8988T (cell line): ENCODE data around the gene UBB.

Source experiments
- DNase-seq: peaks from one replicate; pipeline ENCODE4 v3.0.0; 2011

Gene UBB

DNA sequence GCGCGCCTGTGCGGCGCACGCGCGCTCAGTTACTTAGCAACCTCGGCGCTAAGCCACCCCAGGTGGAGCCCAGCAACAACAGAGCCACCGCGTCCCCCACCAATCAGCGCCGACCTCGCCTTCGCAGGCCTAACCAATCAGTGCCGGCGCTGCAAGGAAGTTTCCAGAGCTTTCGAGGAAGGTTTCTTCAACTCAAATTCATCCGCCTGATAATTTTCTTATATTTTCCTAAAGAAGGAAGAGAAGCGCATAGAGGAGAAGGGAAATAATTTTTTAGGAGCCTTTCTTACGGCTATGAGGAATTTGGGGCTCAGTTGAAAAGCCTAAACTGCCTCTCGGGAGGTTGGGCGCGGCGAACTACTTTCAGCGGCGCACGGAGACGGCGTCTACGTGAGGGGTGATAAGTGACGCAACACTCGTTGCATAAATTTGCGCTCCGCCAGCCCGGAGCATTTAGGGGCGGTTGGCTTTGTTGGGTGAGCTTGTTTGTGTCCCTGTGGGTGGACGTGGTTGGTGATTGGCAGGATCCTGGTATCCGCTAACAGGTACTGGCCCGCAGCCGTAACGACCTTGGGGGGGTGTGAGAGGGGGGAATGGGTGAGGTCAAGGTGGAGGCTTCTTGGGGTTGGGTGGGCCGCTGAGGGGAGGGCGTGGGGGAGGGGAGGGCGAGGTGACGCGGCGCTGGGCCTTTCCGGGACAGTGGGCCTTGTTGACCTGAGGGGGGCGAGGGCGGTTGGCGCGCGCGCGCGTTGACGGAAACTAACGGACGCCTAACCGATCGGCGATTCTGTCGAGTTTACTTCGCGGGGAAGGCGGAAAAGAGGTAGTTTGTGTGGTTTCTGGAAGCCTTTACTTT, at the start of gene UBB:
UBB (plus strand) TSS at position 452 of the 856 bp plus-strand sequence. CDS start 817 bp downstream, outside the sequence.
- DNase-seq, result peak; percentile 57

DNA sequence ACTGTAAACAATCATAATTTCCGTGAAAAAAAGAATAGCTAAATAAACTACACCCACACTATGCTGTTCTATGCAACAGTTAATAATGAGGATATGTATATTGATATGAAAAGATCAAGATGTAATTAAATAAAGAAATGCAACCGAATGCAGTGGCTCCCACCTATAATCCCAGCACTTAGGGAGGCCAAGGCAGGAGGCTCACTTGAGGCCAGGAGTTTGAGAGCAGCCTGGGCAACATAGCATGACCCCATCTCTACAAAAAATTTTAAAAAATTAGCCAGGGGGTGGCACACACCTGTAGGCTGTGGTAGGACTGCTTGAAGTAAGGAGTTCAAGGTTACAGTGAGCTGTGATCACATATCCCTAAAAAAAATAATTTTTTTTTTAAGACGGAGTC, 42.5 kb upstream of the UBB start:
- DNase-seq, result no peak

DNA sequence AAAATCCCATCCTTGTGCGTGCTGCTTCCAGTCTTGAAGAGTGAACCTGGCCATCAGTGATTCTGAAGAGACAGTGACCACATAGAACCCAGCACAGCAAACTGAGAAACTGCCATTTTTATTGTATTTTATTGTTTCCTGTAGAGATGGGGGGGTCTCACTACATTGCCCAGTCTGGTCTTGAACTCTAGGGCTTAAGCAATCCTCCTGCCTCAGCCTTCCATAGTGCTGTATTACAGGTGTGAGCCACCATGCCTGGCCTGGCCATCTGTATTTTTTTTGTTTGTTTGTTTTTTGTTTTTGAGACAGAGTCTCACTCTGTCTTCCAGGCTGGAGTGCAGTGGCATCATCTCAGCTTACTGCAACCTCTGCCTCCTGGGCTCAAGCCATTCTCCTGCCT, 41.5 kb upstream of the UBB start:
- no peak for DNase-seq

DNA sequence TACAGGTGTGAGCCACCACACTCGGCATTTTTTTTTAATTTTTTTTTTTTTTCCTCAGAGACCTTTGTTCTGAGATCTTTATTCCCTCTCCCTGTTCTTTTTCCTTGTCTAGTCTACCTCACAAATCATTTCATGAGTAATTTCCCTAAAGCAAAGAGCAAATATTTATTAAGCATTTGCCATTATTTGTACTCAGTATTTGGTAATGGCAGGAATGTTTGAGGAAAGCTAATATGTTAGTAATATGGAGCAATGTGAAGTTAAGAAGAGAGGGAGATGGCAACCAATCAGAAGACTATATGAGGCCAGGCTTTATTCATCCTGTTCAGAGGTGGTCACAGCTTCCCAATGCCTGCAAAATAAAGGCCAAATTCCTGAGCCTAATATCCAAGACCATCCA, 40.9 kb upstream of the UBB start:
- no peak for DNase-seq

- no peak for DNase-seq
Measured at GRCh38 chr17:16342979-16343378, 37.9 kb upstream of the UBB start.

DNA sequence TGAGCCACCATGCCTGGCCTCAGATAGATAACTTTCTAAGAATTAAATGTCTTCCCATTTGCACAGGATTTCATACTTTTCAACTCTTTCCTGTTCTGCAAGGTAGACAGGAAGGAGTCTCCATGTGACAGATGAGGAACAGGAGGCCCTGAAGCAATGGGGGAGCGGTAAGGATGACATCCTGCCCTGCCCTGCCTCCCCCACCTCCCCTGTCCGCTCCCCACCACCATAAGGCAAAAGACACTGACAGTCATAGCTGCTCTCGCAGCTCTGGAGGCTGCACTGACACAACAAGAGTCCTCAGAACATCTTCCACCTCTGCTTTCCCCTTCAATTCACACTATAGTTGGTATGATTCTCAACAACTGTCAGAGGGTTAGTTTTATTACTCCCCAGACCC, 37.3 kb upstream of the UBB start:
- DNase-seq, result no peak

GRCh38 chr17:16345565-16345964, 35.3 kb upstream of the UBB start:
- DNase-seq, result no peak

GRCh38 chr17:16346721-16347271, 34.1 kb upstream of the UBB start:
- no peak for DNase-seq

GRCh38 chr17:16348586-16348985, 32.3 kb upstream of the UBB start:
- no peak for DNase-seq

DNA sequence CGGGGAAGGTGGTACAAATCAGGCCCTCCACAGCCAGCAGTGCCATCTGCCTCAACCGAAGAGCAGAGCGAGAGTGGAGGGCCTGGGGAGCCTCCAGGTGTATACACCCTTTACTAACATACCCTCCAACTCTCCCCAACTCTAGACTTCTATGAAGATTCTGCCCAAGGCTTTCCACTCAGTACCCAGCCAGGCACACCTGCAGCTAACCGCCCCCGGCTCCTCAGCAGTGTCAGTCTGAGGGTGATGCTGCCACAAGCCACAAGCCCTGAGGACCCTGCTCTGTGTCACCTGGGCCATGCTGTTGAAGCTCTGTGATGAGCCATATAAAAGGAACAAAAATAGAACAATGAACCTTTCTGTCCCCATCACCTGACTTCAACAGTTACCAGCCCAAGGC, 31.5 kb upstream of the UBB start:
- no peak for DNase-seq

DNA sequence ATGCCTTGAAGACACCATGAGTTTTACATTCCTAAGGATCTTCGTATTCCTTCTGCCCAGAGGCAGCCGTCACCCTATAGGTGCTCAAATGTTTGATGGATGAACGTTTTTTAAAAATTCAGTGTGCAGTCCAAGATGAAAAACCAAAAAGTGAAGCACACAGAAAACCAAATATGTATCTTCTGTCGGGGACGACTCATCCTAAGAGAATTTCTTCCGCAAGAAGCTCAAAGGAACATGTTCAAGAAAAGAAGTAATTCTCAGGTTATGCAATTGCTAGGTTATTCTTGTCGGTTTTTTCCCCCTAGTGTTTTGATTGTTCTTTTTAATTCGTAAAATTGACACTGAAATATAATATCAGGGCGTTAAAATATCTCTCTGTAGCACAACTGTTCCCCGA, 29.1 kb upstream of the UBB start:
- DNase-seq, result no peak

- DNase-seq, result peak; percentile 44
Measured at GRCh38 chr17:16352303-16352666, 28.6 kb upstream of the UBB start.

GRCh38 chr17:16352667-16353316, 28.1 kb upstream of the UBB start:
- DNase-seq, result peak; percentile 40

DNA sequence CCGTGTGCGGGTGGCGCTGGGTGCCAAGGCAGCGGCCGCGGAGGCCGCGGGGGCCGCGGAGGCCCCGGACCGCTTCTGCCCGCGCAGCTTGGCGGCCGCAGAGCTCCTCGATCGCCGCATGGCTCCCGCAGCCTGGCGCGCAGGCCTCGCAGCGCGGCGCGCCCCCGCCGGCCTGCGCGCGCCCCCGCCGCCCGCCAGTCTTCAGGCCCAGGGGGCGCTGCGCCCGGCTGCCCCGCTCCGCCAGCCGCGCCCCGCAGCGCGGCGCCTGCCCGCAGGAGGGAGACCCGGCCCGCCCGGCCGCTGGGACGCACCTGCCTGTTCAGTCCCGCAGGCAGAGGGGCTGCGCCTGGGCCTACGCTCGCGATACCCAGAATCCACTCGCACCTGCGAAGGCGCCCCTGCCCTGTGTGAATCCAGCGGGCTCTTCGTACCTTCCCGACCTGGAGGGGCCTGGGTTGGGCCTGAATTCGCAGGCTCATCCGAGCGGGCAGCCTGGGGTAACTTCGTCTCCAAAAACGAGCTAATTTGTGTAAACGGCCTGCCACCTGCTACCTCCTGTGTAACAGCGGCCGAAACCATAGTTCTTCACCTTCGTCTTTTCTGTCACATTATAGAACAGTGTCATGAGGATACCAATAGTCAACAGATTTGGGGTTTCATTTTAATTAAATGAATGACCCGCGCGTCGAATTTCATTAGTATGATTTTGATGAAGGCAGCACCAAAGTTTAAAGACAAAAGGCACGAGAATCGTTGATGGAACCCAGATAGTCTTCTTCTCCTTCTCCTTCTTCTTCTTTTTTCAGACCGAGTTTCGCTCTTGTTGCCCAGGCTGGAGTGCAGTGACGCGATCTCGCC, 27.3 kb upstream of the UBB start, which contains the start of gene CENPV:
CENPV (minus strand) TSS at position 153 of the 858 bp plus-strand sequence; CDS start at position 120, 33 bp downstream.
- DNase-seq, result peak; percentile 81

DNA sequence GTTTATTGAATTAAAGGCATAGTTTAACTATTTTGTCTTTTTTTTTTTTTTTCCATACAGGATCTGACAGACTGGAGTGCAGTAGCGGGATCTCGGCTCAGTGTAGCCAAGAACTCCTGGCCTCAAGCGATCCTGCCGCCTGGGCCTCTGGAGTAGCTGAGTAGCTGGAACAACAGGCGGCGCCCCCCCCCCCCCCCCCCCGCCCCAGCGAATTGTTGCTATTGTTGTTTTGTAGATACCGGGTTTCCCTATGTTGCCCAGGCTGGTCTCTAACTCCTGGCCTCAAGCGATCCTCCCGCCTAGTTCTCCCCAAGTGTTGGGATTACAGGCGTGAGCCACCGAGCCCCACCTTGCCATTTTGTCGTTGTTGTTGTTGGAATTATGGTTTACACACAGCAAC, 26.3 kb upstream of the UBB start:
- DNase-seq, result no peak

GRCh38 chr17:16358394-16358793, 22.5 kb upstream of the UBB start:
- DNase-seq, result no peak

DNA sequence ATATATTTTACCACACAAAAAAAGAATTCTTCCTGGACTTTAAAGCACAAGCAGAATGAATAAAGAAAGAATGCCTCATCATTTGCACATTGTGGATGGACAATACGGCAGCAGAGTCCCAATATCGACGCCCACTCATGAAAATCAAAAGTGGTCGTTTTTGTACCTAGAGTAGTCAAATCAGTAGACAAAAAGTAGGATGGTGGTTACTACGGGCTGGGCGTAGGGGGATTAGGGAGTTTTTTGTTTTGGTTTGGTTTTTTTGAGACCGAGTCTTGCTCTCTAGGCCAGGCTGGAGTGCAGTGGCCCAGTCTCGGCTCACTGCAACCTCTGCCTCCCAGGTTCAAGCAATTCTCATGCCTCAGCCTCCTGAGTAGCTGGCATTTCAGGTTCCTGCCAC, 19.0 kb upstream of the UBB start:
- no peak for DNase-seq

DNA sequence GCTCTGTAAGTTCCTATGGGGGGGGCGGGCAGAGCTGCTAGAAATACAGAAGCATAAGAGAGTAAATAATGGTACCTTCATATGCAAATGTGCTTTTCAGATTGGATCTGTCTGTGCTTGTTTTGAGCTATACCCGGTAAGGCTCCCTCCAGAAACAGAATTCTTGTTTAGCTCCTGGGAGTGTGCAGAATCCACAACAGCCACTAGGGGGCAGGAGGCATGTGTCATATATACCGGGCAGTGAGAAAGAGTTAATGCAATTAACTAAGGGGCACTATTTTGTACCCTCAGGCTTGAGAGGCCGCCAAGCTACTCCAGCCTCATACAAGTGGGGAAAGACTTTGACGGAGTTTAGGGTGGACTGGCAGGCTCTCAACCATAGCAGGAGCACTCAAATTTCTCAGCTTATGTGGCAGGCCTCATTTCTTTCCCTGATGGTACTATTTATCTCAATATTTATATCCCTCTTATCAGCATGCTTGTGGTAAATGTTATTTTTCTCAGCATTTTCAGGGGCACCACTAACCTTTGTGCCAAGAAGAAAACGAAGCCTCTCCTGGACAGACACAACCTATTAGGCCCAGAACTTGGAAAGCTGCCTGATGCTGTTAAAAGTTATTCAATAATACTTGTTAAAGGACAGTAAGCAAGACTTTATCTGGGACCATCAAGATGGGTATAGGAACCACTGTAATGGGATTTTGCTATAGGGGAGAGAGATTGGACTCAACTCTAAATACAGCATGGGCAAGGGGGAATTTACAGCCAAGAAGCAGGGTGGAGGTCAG, 16.9 kb upstream of the UBB start:
- no peak for DNase-seq

- no peak for DNase-seq
Measured at GRCh38 chr17:16364625-16365024, 16.3 kb upstream of the UBB start.

GRCh38 chr17:16371742-16372141, 9.1 kb upstream of the UBB start:
- no peak for DNase-seq

GRCh38 chr17:16374146-16374938, 6.5 kb upstream of the UBB start:
- no peak for DNase-seq
